ENCODE data around the gene COMTD1.

- TF ChIP-seq CTCF (IDR thresholded peaks at IDR 0.05) (no peak), EZH2 (IDR thresholded peaks at IDR 0.05; ENCODE audit: borderline replicate concordance, insufficient read depth, low read depth, low read length, poor library complexity, severe bottlenecking) (no peak)
Measured at GRCh38 chr10:75243426-75243825, 7.7 kb upstream of the COMTD1 start.

All from B cell (primary cell).